GM19238 (cell line): ENCODE data around the gene SMIM32.

Experiments used
- DNase-seq: peaks from one replicate; pipeline ENCODE4 v3.0.0; 2011; ENCODE audit warnings: low spot score; ENCODE audit not compliant: insufficient read length

Gene SMIM32

GRCh38 chr5:136188859-136189258 lies 4.1 kb downstream of the SMIM32 start:
- no peak for DNase-seq

DNA sequence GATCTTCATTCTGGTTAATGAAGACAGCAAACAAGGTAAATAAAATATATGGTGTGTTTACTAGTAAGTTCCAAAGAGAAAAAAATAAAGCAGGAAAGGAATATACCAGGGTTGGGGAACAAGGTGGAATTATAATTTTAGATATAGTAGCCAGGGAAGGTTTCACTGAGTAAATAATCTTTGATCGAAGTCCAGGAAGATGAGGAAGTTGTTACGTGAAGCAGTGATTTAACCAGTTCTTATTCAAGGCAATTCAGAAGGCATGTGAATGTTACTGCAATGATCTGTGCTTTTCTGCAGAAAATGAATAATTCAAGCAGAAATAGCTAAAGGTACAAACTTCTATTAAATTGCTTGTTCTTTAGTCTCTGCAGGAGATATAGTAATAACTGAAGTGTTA lies 6.2 kb downstream of the SMIM32 start:
- DNase-seq: no peak

DNA sequence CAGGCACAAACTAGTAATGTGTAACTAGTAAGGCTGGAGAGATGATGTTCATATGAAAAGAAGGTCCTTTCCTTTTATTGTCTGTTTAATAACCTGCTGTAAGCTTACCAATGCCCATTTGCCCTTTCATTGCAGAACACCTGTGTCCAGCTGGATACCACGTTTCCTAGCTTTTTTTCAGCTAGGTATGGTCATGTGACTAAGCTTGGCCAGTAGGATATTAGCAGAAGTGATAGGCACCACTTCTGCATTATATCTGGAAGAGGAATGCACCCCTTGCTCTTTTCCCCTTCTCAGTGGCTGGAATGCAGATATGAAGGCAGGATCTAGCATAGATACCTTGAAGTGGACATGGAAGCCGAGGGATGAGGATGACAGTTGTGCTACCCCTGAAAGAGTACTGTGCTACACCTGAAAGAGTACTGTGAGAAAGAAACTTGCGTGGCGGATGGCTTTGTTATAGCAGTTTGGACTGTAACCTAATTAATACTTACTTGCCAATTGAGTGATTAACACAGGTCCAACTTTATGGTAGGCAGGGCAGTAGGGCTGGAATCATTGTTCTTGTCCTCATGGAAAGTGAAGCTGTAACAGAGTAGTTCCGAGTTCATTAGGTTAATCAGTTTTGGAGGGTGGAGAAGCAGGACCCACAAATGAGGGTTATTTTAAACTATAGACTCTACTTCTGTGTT lies 6.8 kb downstream of the SMIM32 start:
- DNase-seq: no peak

DNA sequence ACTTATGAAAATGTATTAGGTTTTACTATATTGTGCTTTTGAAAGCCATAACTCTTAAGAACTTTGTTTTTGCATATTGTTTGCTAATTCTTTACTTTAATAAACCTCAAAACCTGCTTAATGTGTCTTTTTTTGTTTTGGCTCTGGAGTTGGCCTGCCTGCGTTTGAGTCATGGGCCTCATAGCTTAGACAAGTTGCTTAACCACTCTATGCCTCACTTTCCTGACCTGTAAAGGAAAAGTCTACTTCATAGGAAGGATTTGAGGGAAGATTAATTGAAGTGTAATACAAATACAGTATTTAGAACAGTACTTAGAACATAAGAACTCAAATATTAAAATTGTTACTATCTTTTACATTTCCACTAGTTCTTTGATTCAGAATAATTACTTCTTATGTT lies 10.3 kb downstream of the SMIM32 start:
- no peak for DNase-seq

DNA sequence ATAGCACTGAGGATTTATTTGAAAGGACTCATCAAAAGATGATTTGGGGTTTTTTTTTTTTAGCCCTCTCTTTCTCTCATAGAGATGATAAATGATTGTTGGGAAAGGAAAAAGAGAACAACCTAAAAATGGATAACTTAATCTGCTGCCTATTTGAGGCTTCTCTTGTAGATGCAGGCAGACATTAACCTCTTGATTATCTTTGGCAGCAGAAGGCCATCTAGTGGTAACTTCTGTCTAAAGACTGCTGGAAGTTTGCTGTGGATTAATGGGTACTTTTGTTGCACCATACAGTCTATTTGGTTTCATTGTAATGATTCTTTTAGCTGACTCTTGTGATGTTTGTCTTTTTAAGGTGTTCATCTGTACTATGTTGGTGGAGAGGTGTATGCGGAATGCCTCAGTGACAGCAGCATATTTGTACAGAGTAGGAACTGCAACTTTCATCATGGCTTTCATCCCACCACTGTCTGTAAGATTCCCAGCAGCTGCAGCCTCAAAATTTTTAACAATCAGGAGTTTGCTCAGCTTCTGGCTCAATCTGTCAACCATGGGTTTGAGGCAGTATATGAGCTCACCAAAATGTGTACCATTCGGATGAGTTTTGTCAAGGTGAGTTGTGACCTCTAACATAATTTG lies 18.8 kb downstream of the SMIM32 start:
- no peak for DNase-seq

DNA sequence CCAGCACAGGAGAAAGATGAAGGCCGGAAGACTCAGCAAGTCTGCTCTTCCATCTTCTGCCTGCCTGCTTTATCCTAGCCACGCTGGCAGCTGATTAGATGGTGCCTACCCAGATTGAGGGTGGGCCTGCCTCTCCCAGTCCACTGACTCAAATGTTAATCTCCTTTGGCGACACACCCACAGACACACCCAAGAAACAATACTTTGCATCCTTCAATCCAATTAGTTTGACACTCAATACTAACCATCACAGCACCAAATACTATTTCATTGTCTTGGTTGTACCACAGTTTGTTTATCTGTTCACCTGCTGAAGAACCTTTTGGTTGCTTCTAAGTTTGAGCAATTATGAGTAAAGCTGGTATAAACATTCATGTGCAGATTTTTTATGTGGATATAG lies 23.7 kb downstream of the SMIM32 start:
- no peak for DNase-seq

DNA sequence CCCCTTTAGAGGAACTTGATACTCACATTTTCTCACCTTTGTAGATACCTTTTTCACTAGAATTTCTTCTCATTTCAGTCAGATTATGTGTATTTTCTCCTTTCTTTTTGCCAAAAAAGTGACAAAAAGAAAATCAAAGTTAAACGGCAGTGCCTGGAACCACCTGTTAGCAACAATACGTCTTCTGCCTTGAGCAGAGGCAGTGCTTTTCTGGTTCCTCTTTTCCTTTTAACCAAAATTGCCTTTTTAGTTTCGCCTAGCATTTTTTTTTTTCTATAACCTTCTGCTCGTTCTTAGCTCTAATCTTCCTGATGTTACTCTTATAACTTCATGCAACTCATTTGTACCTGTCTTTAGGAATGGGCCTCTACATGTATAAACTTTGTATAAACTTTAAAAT lies 26.1 kb downstream of the SMIM32 start:
- no peak for DNase-seq

- no peak for DNase-seq
Measured at GRCh38 chr5:136164226-136164625, 28.7 kb downstream of the SMIM32 start.

GRCh38 chr5:136162008-136162407 lies 31.0 kb downstream of the SMIM32 start:
- no peak for DNase-seq

DNA sequence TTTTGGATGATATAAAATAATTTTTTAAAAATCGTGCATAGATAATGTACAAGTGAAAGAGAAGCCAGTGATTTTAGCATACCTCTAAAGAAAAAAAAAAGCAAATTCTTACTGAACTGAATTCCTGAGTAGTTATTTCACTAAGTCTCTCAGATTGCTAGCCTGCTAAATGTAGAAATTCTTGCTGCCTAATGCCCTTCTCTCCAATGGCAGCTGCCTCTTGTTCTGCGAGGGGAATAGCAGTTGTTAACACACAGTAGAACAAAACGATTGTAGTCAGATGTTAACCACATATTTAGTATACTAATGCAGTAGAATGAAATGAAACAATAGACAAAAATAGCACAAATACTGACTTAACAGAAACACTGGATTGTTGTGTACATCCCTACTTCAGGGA lies 33.5 kb downstream of the SMIM32 start:
- no peak for DNase-seq

DNA sequence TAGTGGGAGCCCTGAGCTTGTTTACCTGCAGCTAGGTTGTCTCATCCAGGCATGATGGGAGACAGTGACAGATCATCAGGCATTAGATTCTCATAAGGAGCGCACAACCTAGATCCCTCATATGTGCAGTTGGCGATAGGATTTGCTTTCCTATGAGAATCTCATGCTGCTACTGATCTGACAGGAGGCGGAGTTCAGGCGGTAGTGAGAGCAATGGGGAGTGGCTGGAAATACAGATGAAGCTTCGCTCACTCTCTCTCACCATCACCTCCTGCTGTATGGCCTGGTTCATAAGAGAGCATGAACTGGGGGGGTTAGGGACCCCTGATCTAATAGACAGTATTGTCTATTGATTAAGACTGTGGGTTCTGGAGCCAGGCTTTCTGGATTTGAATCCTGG lies 35.4 kb downstream of the SMIM32 start:
- no peak for DNase-seq

DNA sequence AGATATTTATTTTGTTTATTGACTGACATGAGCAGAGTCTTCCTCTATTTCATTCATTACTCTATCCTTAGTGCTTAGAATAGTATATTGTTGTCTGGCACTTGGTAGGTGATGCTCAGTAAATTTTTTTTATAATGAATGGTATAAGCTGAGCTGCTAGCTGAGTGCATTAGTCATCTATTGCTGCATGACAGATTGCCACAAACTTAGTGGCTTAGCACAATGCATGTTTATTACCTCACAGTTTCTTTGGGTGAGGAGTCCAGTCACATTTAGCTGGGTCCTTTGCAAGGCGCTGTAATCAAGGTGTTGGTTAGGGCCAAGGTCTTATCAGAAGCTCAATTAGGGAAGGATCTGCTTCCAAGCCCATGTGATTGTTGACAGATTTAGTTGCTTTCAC lies 37.2 kb downstream of the SMIM32 start:
- no peak for DNase-seq

GRCh38 chr5:136155078-136155477 lies 37.9 kb downstream of the SMIM32 start:
- no peak for DNase-seq

DNA sequence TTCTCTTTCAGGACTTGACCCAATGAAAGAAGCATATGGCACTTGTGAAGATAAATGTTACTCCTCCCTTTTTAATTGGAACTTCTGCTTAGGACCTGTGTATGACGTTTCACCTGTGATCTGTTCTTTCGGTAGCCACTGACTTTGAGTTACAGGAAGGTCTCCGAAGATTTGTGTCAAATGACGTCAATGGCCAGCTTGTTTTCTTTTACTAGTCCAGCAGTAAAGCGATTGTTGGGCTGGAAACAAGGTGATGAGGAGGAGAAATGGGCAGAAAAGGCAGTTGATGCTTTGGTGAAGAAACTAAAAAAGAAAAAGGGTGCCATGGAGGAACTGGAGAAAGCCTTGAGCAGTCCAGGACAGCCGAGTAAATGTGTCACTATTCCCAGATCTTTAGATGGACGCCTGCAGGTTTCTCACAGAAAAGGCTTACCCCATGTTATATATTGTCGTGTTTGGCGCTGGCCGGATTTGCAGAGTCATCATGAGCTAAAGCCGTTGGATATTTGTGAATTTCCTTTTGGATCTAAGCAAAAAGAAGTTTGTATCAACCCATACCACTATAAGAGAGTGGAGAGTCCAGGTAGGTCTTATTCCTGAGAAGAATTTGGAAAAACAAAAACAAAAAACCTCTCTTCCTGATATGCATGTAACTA lies 39.3 kb downstream of the SMIM32 start:
- no peak for DNase-seq

DNA sequence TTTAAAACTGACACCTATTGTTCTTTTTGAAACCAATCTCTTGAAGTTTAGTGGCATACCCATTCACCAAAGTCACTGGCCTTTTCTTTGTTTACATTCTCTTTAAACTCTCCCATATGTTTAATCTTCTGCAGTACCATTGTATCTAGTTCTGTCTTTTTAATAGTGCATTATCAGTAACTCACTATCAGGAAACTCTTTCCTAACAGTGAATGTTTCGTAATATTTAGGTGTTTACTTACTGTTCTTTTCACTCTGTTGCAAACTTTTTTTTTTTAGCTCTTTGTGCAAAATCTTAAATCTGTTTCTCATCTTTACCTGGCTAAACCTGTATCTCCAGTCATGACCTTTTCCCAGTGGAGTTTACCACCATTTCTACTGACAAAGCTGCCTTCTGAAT lies 43.1 kb downstream of the SMIM32 start:
- no peak for DNase-seq

- DNase-seq: no peak
Measured at GRCh38 chr5:136147632-136148031, 45.3 kb downstream of the SMIM32 start.

- DNase-seq: no peak
Measured at GRCh38 chr5:136146201-136146600, 46.8 kb downstream of the SMIM32 start.

- DNase-seq: no peak
Measured at GRCh38 chr5:136145030-136145429, 47.9 kb downstream of the SMIM32 start.

- no peak for DNase-seq
Measured at GRCh38 chr5:136143763-136144162, 49.2 kb downstream of the SMIM32 start.

GRCh38 chr5:136143312-136143711 lies 49.6 kb downstream of the SMIM32 start:
- DNase-seq: no peak

GRCh38 chr5:136141561-136141960 lies 51.4 kb downstream of the SMIM32 start:
- DNase-seq: no peak
